Hepatocyte (in vitro differentiated cells): ENCODE results near the gene BCKDHB.

Experiments used
- CTCF ChIP-seq: fragments of 200-600 bp; sonication (generic); IDR thresholded peaks from 2 replicates; pipeline ENCODE4 v1.5.1; 2016; ENCODE audit warnings: antibody characterized with exemption, mild to moderate bottlenecking; ENCODE audit not compliant: poor library complexity
- EZH2 ChIP-seq: fragments of 200-600 bp; sonication (generic); IDR thresholded peaks from 2 replicates; pipeline ENCODE4 v1.6.1; 2016; ENCODE audit warnings: antibody characterized with exemption, mild to moderate bottlenecking, borderline replicate concordance

DNA sequence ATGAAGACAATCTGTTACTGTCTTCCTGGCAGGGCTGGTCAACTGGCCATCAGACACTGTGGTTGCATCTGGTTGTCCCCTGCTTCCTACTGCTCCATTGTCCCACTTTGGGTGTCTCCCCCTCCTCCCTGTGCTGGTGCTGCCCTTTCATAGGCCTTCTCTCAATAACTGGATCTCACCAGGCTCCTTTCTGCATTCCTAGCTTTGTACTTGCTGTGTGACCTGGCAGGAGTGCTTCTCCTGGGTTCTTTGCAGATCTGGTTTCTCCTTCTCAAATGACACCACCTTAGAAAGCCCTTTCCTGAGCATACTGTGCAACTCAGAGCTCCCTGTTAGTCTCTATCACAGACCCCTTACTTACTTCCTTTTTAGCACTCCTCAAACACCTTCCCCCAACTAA is 223.0 kb downstream of the BCKDHB start:
- TF ChIP-seq CTCF: no peak
- no peak for TF ChIP-seq EZH2
